ENCODE measurements around the gene IER5. TPM values are rescaled to one million over a fixed set of nuclear protein-coding genes. Genes with fewer than 3 reads are reported as not detected.
A peak's percentile ranks its signal among the peaks of the same experiment; 100 is the strongest.

The IER5 gene
- total RNA-seq, 4 donors from 2014 or later, result 6.3 to 10.7 (median 8.2) TPM

GRCh38 chr1:181108304-181108867, 19.9 kb downstream of the IER5 start:
- H3K4me1 ChIP-seq, result peaks cover 0 to 35% (median 8%) of the 10 kb centered on the region in 4 donors
- no peaks in the 10 kb centered on the region for H3K9me3 ChIP-seq
- no peaks in the 10 kb centered on the region for H3K36me3 ChIP-seq
- H3K27ac ChIP-seq, result no peak overlapping the region
- TF ChIP-seq CTCF (IDR thresholded peaks at IDR 0.05), result no peak
- no peak for TF ChIP-seq POLR2A (IDR thresholded peaks at IDR 0.05)
- no peaks in the 10 kb centered on the region for H3K27me3 ChIP-seq
- no peak overlapping the region for H3K4me3 ChIP-seq
- no peak for DNase-seq

GRCh38 chr1:181110013-181110412, 21.5 kb downstream of the IER5 start:
- H3K4me1 ChIP-seq, result peaks cover 0 to 28% (median 2%) of the 10 kb centered on the region in 4 donors
- TF ChIP-seq POLR2A (IDR thresholded peaks at IDR 0.05) (no peak), CTCF (IDR thresholded peaks at IDR 0.05) (no peak)

GRCh38 chr1:181111559-181111958, 23.1 kb downstream of the IER5 start:
- Histone ChIP-seq H3K9me3 (no peaks in the 10 kb centered on the region), H3K36me3 (no peaks in the 10 kb centered on the region), H3K4me3 (no peak overlapping the region), H3K27me3 (no peaks in the 10 kb centered on the region), H3K27ac (peak overlapping the region in 1 of 4 donors; percentile 50), H3K4me1 (peaks cover 0 to 22% (median 0%) of the 10 kb centered on the region in 4 donors)
- DNase-seq, result no peak
- no peak for TF ChIP-seq POLR2A (IDR thresholded peaks at IDR 0.05)
- no peak for TF ChIP-seq CTCF (IDR thresholded peaks at IDR 0.05)

More at GRCh38 chr1:181110013-181110412, 21.5 kb downstream of the IER5 start:
- H3K4me3 ChIP-seq, result no peak overlapping the region
- H3K36me3 ChIP-seq, result no peaks in the 10 kb centered on the region
- H3K27me3 ChIP-seq, result no peaks in the 10 kb centered on the region
- no peak overlapping the region for H3K27ac ChIP-seq
- H3K9me3 ChIP-seq, result no peaks in the 10 kb centered on the region
- DNase-seq, result no peak

GRCh38 chr1:181112071-181112929, 23.8 kb downstream of the IER5 start:
- H3K4me1 ChIP-seq, result peaks cover 0 to 22% (median 0%) of the 10 kb centered on the region in 4 donors
- H3K27me3 ChIP-seq, result no peaks in the 10 kb centered on the region
- H3K9me3 ChIP-seq, result no peaks in the 10 kb centered on the region
- no peaks in the 10 kb centered on the region for H3K36me3 ChIP-seq
- peak overlapping the region in 3 of 4 donors; percentile 2 to 60 (median 50) for H3K27ac ChIP-seq
- DNase-seq, result peak in 2 of 3 donors; percentile 81 to 90
- no peak for TF ChIP-seq POLR2A (IDR thresholded peaks at IDR 0.05)
- no peak for TF ChIP-seq CTCF (IDR thresholded peaks at IDR 0.05)
- no peak overlapping the region for H3K4me3 ChIP-seq

- no peaks in the 10 kb centered on the region for H3K9me3 ChIP-seq
- DNase-seq, result no peak
- H3K36me3 ChIP-seq, result no peaks in the 10 kb centered on the region
- H3K4me3 ChIP-seq, result no peak overlapping the region
- TF ChIP-seq CTCF (IDR thresholded peaks at IDR 0.05) (no peak), POLR2A (IDR thresholded peaks at IDR 0.05) (no peak)
- H3K27ac ChIP-seq, result peak overlapping the region in 2 of 4 donors; percentile 50 to 60
- H3K27me3 ChIP-seq, result no peaks in the 10 kb centered on the region
- peaks cover 0 to 28% (median 0%) of the 10 kb centered on the region in 4 donors for H3K4me1 ChIP-seq
Measured at GRCh38 chr1:181113059-181113641, 24.6 kb downstream of the IER5 start.

Measured in Peyer's patch (tissue), 4 donors.